Erythroblast (primary cell): ENCODE data around the gene DDB1.

ENCODE experiments used
- DNase-seq, 2 experiments: peaks; one replicate each; lab custom pipeline; 2025; lab: John Stamatoyannopoulos, UW
- GATA1 ChIP-seq: IDR thresholded peaks from 2 replicates; pipeline ENCODE4 v1.6.1; 2011; ENCODE audit warnings: low read depth, mild to moderate bottlenecking, control low read depth, low read length, moderate library complexity
- POLR2A ChIP-seq: IDR thresholded peaks from 2 replicates; pipeline ENCODE4 v1.6.1; 2011; ENCODE audit warnings: mild to moderate bottlenecking, low read length

DDB1 gene

DNA sequence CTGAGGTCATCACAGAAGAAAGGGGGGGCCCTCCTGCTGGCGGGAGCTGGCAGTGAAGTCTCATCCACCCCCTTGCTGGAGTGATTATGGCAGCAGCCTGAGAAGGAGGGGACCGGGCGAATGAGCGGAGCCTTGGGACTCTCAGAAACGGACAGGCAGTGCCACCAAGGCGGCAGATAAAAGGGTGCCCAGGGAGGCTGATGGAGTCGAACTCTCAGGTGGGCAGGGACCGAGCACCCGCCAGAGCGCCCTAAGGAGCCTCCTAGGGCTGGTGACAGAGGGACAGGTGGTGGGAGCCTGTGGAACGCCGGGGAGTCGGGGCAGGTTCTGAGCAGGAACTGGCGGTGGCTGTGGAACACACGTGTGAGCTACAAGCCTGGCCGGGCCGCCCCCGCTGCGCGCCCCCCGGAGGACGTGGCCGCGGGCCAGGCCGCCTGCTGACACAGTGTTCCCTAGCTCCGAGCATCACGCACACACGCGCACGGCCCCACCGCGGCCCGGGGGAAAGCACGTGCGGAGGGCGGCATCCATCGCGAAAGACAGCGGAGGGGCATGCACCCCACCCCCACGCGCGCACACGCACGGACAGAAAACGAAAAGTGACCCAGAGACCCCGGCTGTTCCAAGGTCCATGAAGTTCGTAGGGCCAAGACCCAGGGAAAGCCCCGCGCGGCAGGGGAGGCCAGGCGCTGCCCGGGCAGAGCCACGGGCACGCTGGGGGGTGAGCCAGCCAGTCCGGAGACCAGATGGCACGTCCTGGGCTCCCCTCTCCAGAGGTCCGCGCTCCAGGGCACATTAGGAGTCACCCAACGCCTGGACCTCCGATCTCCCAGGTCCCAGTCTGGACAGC lies 38.8 kb downstream of the DDB1 start:
- TF ChIP-seq GATA1 = no peak
- TF ChIP-seq POLR2A = peak; percentile 68
- DNase-seq = peak; percentile 80

DNA sequence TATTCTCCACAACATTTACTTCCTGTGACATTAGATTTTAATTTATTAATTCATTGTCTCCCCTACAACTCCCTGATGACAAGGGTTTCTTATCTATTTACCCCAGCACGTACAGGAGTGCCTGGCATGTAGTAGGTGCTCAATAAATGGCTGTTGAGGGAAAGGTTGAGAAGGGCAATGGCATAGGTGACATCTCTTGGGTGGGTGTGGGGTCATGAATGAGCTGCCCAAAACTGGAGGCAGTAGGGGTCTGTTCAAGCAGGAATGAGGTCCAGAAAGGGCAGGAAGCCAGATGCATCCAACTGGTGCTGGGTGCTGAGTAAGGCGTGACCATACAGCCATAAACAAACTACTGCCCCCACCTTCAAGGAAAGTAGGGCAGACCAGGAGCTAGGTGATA lies 40.5 kb downstream of the DDB1 start:
- peak; percentile 41 to 68 for DNase-seq
- no peak for TF ChIP-seq GATA1
- no peak for TF ChIP-seq POLR2A

- peak; percentile 31 to 48 for DNase-seq
- no peak for TF ChIP-seq GATA1
- TF ChIP-seq POLR2A = no peak
Measured at GRCh38 chr11:61290905-61291690, 41.8 kb downstream of the DDB1 start.

DNA sequence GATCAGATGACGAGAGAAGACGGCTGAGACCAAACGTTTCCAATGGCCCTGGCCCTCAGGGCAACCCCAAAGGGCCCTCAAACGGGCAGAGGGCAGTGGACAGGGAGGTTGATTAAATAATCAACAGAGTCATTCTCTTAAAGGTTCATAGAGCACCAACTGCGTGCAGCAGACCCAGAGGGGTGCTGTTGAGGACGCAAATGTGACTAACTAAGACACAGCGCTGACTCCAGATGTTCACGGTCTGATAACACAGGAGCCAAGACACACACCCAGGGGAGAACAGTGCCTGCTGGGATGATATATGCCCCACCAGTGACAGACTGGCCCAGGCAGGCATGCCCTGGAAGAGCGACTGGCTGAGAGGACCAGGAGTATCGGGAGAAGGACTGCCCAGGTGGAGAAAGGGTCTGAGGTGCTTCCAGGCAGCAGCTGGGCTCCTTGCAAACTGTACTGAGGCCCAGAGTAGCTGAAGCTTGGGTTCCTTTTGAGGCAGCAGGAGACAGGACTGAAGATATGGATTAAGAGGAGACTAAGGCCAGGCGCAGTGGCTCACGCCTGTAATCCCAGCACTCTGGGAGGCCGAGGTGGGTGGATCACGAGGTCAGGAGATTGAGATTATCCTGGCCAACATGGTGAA lies 45.4 kb downstream of the DDB1 start:
- DNase-seq = peak; percentile 97 to 99
- TF ChIP-seq POLR2A (peak; percentile 82), GATA1 (peak; percentile 90)

DNA sequence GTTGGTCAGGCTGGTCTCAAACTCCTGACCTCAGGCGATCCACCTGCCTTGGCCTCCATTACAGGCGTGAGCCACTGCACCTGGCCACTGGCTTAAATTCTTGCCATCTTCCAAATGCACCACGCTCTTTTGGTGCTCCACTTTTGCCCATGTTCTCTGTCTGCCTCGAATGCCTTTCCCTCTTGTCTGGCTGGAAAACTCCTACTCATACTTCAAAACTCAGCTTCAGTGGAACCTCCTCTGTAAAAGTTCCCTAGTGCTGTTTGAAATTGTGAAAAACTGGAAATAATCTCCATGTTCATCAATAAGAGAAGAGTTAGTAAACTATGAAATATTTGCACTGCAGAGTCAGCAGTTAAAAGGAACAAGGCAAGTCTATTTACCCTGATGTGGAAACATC lies 49.3 kb downstream of the DDB1 start:
- TF ChIP-seq POLR2A (no peak), GATA1 (no peak)
- DNase-seq = no peak

DNA sequence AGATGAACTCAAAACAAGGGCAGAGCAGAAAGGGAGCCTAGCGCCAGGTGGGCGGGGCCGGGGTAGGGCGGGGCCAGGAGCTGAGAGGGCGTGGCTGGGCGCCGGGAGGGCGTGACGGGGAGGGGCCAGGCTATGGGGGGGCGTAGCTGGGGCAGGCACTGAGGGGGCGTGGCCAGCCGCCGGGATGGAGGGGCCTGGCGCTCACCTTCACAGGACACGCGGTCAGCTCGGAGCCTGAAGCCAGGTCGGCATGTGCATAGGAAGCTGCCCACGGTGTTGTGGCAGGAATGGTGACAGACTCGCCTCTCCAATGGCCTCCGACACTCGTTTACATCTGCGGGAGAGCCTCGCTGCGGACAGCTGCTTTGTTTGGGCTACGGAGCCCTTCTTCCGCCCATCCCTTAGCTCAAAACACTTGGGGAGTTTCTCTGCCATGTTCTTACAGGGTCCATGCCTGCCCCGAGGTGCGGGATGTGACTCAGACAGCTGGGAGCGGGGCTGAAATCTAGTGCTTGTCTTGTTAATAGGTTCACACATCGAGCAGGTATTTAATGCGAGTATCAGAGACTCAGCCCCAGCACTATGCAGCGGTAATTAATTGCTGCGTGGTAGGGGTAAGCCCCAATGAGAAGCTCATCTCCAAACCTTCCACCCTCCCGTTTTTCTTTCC lies 51.2 kb downstream of the DDB1 start:
- DNase-seq = peak; percentile 79 to 89

GRCh38 chr11:61280883-61281580 lies 51.9 kb downstream of the DDB1 start:
- no peak for TF ChIP-seq GATA1
- TF ChIP-seq POLR2A = no peak

More for the DNA sequence above, 51.2 kb downstream of the DDB1 start:
- TF ChIP-seq POLR2A (no peak), GATA1 (no peak)

DNA sequence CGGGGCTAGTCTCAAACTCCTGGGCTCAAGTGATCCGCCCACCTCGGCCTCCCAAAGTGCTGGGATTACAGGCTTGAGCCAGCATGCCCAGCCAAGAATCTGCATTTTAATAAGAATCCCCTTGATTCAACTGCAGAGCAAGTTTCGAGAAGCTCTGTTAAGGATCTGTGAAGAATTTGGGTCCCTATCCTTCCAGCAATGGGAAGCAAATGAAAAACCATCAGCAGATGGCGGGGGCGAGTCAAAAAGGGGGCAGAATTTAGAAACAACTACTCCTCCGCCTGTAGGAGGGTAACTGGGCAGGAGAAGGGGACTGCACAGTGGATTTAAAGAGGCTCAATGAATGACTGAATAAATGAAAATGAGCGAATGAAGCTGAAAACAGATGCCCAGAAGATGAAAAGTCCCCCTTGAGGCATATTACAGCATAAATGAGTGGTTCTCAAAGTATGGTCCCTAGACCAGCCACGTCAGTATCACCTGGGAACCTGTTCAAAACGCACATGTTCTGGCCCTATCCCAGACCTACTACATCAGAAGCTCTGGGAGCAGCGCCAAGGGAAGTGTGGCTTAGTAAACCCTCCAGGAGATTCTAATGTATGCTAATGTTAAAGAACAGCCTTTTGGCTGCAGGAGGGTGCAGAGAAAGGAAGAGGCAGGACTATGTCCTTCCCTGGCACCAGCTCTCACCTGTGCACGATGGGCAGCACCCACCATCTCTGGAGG lies 52.8 kb downstream of the DDB1 start:
- TF ChIP-seq GATA1 (no peak), POLR2A (no peak)
- peak; percentile 33 to 38 for DNase-seq

More at GRCh38 chr11:61280883-61281580, 51.9 kb downstream of the DDB1 start:
- no peak for DNase-seq

- TF ChIP-seq GATA1 (no peak), POLR2A (no peak)
- no peak for DNase-seq
Measured at GRCh38 chr11:61278001-61278470, 54.9 kb downstream of the DDB1 start.

GRCh38 chr11:61277186-61278000 lies 55.5 kb downstream of the DDB1 start:
- no peak for DNase-seq
- TF ChIP-seq POLR2A (no peak), GATA1 (no peak)

DNA sequence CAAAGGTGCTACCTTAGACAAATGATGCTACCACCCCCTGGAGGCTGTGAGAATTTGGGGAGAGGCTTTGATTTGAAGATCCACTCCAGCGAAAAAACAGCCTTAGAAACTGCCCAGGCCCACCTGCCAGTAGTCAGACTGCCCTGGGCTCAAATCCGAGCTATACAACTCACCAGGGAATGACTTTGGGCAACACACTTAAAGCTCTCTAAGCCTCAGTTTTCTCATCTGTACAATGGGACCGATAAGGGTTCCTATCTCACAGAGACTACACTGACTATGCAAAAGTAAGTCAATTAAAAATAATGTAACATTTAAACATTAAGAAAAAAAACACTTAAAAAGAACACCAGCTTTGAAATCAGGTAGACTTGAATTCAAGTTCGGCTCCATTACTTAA lies 57.7 kb downstream of the DDB1 start:
- DNase-seq = no peak
- no peak for TF ChIP-seq GATA1
- TF ChIP-seq POLR2A = no peak

DNA sequence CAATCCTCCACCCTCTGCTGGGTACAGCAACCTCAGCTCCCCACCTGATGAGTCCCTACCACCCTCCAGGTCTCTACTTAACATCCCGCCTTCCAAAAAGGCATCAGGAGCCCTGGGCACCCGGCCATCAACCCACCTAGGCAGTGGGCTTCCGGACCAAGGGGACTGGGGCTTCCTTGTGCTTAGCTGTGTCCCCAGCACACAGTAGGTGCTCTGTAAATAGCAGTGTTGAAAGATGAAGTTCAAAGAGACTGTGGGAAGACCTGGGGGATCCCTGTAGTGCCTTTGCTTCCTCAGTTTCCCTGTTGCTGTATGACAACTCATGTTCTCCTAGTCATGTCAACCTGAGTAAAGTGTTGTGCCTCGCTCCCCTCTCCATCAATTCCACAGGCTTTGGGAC lies 58.8 kb downstream of the DDB1 start:
- TF ChIP-seq GATA1 = no peak
- no peak for TF ChIP-seq POLR2A
- DNase-seq = no peak
